SK-N-SH treated with all-trans-retinoic acid at 6 μM for 48 hours (cell line): ENCODE measurements around the gene NUMBL.

Source experiments
- ATAC-seq: fragments of 200-7000 bp; cut with Tn5 transposase; 3 replicates; pipeline ENCODE4 v1.9.1; 2020; ENCODE audit warnings: mild to moderate bottlenecking, moderate library complexity
- ARNTL ChIP-seq: fragments of 450-650 bp; formaldehyde crosslinking; IDR thresholded peaks from 2 replicates; pipeline ENCODE4 v1.5.0; 2020; ENCODE audit warnings: low read depth, mild to moderate bottlenecking, moderate library complexity, borderline replicate concordance
- BACH2 ChIP-seq: fragments of 250-450 bp; sonication (Bioruptor Pico); IDR thresholded peaks from 2 replicates; pipeline ENCODE4 v1.9.0; 2021; ENCODE audit warnings: mild to moderate bottlenecking, borderline replicate concordance
- CSDC2 ChIP-seq: fragments of 250-450 bp; sonication (Bioruptor Pico); IDR thresholded peaks from 2 replicates; pipeline ENCODE4 v1.5.0; 2020; ENCODE audit warnings: mild to moderate bottlenecking, moderate library complexity
- CSRNP3 ChIP-seq: fragments of 250-450 bp; sonication (Bioruptor Pico); IDR thresholded peaks from 2 replicates; pipeline ENCODE4 v1.5.1; 2021; ENCODE audit warnings: mild to moderate bottlenecking, moderate library complexity
- ESRRG ChIP-seq: fragments of 250-450 bp; sonication (Bioruptor Pico); IDR thresholded peaks from 2 replicates; pipeline ENCODE4 v1.6.1; 2021; ENCODE audit warnings: mild to moderate bottlenecking
- GLIS3 ChIP-seq: fragments of 250-450 bp; sonication (Bioruptor Pico); IDR thresholded peaks from 2 replicates; pipeline ENCODE4 v1.5.0; 2020; ENCODE audit warnings: mild to moderate bottlenecking, moderate library complexity
- ISL1 ChIP-seq: fragments of 250-450 bp; sonication (Bioruptor Pico); IDR thresholded peaks from 2 replicates; pipeline ENCODE4 v2.1.2; 2022; ENCODE audit warnings: mild to moderate bottlenecking, moderate library complexity
- OSR1 ChIP-seq: fragments of 250-450 bp; sonication (Bioruptor Pico); IDR thresholded peaks from 2 replicates; pipeline ENCODE4 v1.8.0; 2022; ENCODE audit warnings: moderate library complexity, mild to moderate bottlenecking, inconsistent platforms
- POU6F1 ChIP-seq: fragments of 250-450 bp; sonication (Bioruptor Pico); IDR thresholded peaks from 2 replicates; pipeline ENCODE4 v1.8.0; 2021; ENCODE audit warnings: low read depth, mild to moderate bottlenecking, moderate library complexity, borderline replicate concordance
- PPARA ChIP-seq: fragments of 250-450 bp; sonication (Bioruptor Pico); IDR thresholded peaks from 2 replicates; pipeline ENCODE4 v1.5.0; 2020; ENCODE audit warnings: mild to moderate bottlenecking, borderline replicate concordance
- RARB ChIP-seq: fragments of 250-450 bp; sonication (Bioruptor Pico); IDR thresholded peaks from 2 replicates; pipeline ENCODE4 v1.8.0; 2021; ENCODE audit warnings: mild to moderate bottlenecking, moderate library complexity
- SNAI2 ChIP-seq: fragments of 250-450 bp; sonication (Bioruptor Pico); IDR thresholded peaks from 2 replicates; pipeline ENCODE4 v1.5.0; 2020; ENCODE audit warnings: mild to moderate bottlenecking, moderate library complexity
- ZC3H10 ChIP-seq: fragments of 250-450 bp; sonication (Bioruptor Pico); IDR thresholded peaks from 2 replicates; pipeline ENCODE4 v1.5.1; 2021; ENCODE audit warnings: mild to moderate bottlenecking, moderate library complexity
- ZFP3 ChIP-seq: fragments of 250-450 bp; sonication (Bioruptor Pico); IDR thresholded peaks from 2 replicates; pipeline ENCODE4 v1.5.0; 2020; ENCODE audit warnings: mild to moderate bottlenecking, moderate library complexity
- ZFP30 ChIP-seq: fragments of 450-650 bp; formaldehyde crosslinking; IDR thresholded peaks from 2 replicates; pipeline ENCODE4 v1.5.0; 2022; ENCODE audit warnings: mild to moderate bottlenecking, moderate library complexity
- ZNF565 ChIP-seq: fragments of 450-650 bp; formaldehyde crosslinking; conservative IDR thresholded peaks from 2 replicates; pipeline ENCODE4 v1.5.0; 2020; ENCODE audit warnings: low read depth, mild to moderate bottlenecking, moderate library complexity
- ZNF70 ChIP-seq: fragments of 450-650 bp; formaldehyde crosslinking; IDR thresholded peaks from 2 replicates; pipeline ENCODE4 v1.5.0; 2020; ENCODE audit warnings: mild to moderate bottlenecking, moderate library complexity
- ZNF8 ChIP-seq: fragments of 450-650 bp; formaldehyde crosslinking; IDR thresholded peaks from 2 replicates; pipeline ENCODE4 v1.5.0; 2020; ENCODE audit warnings: mild to moderate bottlenecking, moderate library complexity
- TF ChIP-seq, protein P1 (sequence below): fragments of 250-450 bp; sonication (Bioruptor Pico); IDR thresholded peaks from 2 replicates; pipeline ENCODE4 v1.8.0; 2020; ENCODE audit warnings: mild to moderate bottlenecking, moderate library complexity, borderline replicate concordance
- TF ChIP-seq, protein P2 (sequence below): fragments of 250-450 bp; sonication (Bioruptor Pico); IDR thresholded peaks from 2 replicates; pipeline ENCODE4 v1.5.0; 2020; ENCODE audit warnings: mild to moderate bottlenecking, moderate library complexity

The NUMBL gene

GRCh38 chr19:40632311-40633036 is 58.0 kb downstream of the NUMBL start:
- no peak for TF ChIP-seq ZNF8 (CRISPR knock-in tag)
- TF ChIP-seq ZFP30 (CRISPR knock-in tag), result no peak
- no peak for TF ChIP-seq SNAI2 (CRISPR knock-in tag)
- TF ChIP-seq, protein P1, sequence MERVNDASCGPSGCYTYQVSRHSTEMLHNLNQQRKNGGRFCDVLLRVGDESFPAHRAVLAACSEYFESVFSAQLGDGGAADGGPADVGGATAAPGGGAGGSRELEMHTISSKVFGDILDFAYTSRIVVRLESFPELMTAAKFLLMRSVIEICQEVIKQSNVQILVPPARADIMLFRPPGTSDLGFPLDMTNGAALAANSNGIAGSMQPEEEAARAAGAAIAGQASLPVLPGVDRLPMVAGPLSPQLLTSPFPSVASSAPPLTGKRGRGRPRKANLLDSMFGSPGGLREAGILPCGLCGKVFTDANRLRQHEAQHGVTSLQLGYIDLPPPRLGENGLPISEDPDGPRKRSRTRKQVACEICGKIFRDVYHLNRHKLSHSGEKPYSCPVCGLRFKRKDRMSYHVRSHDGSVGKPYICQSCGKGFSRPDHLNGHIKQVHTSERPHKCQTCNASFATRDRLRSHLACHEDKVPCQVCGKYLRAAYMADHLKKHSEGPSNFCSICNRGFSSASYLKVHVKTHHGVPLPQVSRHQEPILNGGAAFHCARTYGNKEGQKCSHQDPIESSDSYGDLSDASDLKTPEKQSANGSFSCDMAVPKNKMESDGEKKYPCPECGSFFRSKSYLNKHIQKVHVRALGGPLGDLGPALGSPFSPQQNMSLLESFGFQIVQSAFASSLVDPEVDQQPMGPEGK (CRISPR knock-in tag), result no peak
- no peak for TF ChIP-seq RARB (CRISPR knock-in tag)
- TF ChIP-seq ARNTL (CRISPR knock-in tag), result no peak
- TF ChIP-seq OSR1 (CRISPR knock-in tag), result no peak
- no peak for TF ChIP-seq GLIS3 (CRISPR knock-in tag)
- TF ChIP-seq POU6F1, result no peak
- TF ChIP-seq, protein P2, sequence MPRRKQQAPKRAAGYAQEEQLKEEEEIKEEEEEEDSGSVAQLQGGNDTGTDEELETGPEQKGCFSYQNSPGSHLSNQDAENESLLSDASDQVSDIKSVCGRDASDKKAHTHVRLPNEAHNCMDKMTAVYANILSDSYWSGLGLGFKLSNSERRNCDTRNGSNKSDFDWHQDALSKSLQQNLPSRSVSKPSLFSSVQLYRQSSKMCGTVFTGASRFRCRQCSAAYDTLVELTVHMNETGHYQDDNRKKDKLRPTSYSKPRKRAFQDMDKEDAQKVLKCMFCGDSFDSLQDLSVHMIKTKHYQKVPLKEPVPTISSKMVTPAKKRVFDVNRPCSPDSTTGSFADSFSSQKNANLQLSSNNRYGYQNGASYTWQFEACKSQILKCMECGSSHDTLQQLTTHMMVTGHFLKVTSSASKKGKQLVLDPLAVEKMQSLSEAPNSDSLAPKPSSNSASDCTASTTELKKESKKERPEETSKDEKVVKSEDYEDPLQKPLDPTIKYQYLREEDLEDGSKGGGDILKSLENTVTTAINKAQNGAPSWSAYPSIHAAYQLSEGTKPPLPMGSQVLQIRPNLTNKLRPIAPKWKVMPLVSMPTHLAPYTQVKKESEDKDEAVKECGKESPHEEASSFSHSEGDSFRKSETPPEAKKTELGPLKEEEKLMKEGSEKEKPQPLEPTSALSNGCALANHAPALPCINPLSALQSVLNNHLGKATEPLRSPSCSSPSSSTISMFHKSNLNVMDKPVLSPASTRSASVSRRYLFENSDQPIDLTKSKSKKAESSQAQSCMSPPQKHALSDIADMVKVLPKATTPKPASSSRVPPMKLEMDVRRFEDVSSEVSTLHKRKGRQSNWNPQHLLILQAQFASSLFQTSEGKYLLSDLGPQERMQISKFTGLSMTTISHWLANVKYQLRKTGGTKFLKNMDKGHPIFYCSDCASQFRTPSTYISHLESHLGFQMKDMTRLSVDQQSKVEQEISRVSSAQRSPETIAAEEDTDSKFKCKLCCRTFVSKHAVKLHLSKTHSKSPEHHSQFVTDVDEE (CRISPR knock-in tag), result no peak
- no peak for TF ChIP-seq ZNF565 (CRISPR knock-in tag)
- TF ChIP-seq BACH2 (CRISPR knock-in tag), result no peak
- TF ChIP-seq ZC3H10 (CRISPR knock-in tag), result no peak
- TF ChIP-seq ESRRG, result no peak
- TF ChIP-seq ZNF70 (CRISPR knock-in tag), result no peak
- no peak for TF ChIP-seq ZFP3 (CRISPR knock-in tag)
- ATAC-seq, result no peak

GRCh38 chr19:40630571-40631160 is 59.8 kb downstream of the NUMBL start:
- no peak for TF ChIP-seq PPARA (CRISPR knock-in tag)
- TF ChIP-seq, protein P2 (CRISPR knock-in tag), result no peak
- TF ChIP-seq, all 23 proteins: peak for 0
- ATAC-seq, result no peak

GRCh38 chr19:40629346-40629745 is 61.1 kb downstream of the NUMBL start:
- no peak for ATAC-seq
- no peak for TF ChIP-seq ARNTL (CRISPR knock-in tag)
- TF ChIP-seq ZNF565 (CRISPR knock-in tag), result no peak
- TF ChIP-seq, protein P1 (CRISPR knock-in tag), result no peak
- TF ChIP-seq ZNF70 (CRISPR knock-in tag), result no peak
- no peak for TF ChIP-seq ZFP30 (CRISPR knock-in tag)
- TF ChIP-seq, protein P2 (CRISPR knock-in tag), result no peak
- no peak for TF ChIP-seq CSDC2 (CRISPR knock-in tag)
- TF ChIP-seq ZC3H10 (CRISPR knock-in tag), result no peak
- no peak for TF ChIP-seq CSRNP3 (CRISPR knock-in tag)
- TF ChIP-seq ISL1 (CRISPR knock-in tag), result no peak
- no peak for TF ChIP-seq OSR1 (CRISPR knock-in tag)
- no peak for TF ChIP-seq GLIS3 (CRISPR knock-in tag)
- no peak for TF ChIP-seq ZNF8 (CRISPR knock-in tag)
- no peak for TF ChIP-seq SNAI2 (CRISPR knock-in tag)
